Stimulated activated naive CD4-positive, alpha-beta T cell treated with Interleukin-2 at 50 U/mL for 16 hours (primary cell): Measurements from ENCODE around the gene ASB13.
"Not testable (repeated sequence)": the region's sequence is repeated elsewhere in the genome, so short reads cannot be mapped to it uniquely, and the experiment has no call there.

Source experiments
- DNase-seq: peaks from one replicate; lab custom pipeline; 2025; lab: John Stamatoyannopoulos, UW

The ASB13 gene

GRCh38 chr10:5623081-5623748 is 43.2 kb downstream of the ASB13 start:
- peak; percentile 71 for DNase-seq

- no peak for DNase-seq
Observed at GRCh38 chr10:5622186-5622960, 44.0 kb downstream of the ASB13 start.

DNA sequence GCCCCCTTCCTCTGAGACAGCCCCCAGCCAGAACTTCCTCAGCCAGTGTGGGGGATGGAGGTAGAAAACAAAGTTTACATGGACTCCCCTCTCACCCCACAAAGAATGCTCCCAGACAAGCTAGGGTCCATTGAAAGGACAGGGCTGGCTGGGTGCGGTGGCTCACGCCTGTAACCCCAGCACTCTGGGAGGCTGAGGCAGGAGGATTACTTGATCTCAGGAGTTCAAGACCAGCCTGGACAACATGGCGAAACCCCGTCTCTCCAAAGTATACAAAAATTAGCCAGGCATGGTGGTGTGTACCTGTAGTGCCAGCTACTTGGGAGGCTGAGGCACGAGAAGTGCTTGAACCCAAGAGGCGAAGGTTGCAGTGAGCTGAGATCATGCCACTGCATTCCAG is 45.0 kb downstream of the ASB13 start:
- DNase-seq, result not testable (repeated sequence)

DNA sequence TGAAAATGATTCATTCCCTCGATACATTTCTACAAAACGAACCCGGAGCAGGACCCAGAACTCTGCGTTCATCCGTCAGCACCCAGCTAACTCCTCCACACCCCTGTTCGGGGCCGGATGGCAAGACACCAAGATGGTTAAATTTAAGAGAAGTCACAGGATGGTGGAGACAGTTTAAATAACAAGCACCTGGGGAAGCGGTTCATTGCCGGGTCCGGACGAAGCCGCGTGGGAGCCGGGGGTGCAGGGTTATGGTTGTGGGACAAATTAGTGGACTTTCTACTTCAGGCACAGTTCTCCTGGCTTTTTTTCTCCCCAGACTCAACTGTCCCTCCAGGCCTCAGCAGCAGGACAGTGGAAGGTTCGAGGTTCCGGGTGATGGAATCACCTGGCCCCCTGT is 45.4 kb downstream of the ASB13 start:
- no peak for DNase-seq

GRCh38 chr10:5620223-5620721 is 46.1 kb downstream of the ASB13 start:
- no peak for DNase-seq

- DNase-seq, result no peak
Observed at GRCh38 chr10:5619362-5620211, 46.8 kb downstream of the ASB13 start.

GRCh38 chr10:5618829-5619228 is 47.6 kb downstream of the ASB13 start:
- DNase-seq, result no peak

GRCh38 chr10:5618042-5618441 is 48.4 kb downstream of the ASB13 start:
- no peak for DNase-seq

DNA sequence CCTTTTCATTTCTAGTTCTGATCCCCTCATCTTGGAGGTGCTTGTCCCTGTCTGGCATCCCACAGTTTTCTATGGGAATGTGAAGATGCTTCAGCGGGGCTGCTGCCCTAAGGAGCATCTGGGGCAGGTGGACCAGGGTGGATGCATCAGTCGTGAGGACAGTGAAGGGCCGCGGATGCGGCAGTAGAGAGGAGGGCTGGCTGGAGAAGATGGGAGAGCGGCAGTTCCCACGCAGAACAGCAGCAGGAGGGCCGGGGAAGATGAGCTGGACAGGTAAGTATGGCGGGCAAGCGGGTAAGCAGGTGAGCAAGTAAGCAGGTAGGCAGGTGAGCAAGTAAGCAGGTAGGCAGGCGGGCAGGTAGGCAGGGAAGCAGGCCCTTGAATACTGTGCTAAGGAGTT is 48.9 kb downstream of the ASB13 start:
- DNase-seq, result no peak

DNA sequence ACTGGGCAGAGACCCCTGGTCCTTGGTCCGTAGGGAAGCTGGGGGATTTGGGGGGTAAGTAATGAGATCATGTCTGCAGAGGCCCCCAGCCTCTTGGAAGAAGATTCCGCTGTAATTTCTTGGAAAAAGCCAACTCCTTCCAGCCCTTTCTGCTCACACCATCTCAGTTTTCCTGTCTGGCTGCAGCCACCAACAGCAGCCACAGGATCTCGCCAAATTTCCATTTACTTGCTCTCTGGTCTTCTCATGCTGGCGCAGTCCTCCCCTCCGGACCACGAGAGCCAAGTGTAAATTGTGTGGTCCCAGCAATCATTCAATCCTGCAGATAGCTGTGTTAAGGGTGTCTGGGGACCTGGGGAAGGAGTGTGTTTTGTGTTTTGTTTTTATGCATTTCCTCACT is 49.6 kb downstream of the ASB13 start:
- DNase-seq, result no peak

DNA sequence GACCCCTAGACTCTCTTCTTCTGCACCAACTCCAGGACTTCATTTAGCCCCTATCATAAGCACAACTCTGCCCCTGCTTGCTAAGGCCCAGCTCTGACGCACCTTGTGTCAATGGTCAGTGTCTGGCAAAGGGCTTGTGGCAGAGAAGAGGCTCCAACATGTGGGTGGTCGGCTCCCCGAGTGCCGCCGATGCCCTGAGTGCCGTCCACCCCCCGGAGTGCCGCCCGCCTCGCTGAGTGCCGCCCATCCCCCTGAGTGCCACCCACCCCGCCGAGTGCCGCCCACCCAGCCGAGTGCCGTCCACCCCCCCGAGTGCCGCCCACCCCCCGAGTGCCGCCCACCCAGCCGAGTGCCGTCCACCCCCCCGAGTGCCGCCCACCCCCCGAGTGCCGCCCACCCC is 50.3 kb downstream of the ASB13 start:
- no peak for DNase-seq

DNA sequence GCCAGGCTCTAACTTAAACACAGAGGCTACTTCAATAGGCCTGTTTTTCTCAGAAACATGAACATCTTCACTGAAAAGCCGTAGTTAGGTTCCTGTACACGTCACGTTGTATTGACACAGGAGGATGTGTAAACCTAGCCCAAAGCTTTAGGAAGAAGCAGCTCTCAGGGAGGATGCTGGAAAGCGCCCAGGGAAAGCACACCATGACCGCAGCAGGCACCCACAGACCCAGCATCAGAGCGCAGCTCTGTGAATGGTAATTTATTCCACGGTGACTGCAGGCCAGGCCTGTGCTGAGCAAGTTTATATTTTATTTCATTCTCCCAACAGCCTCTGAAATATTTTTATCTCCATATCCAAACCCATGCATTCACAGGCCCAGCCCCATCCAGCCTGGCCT is 51.1 kb downstream of the ASB13 start:
- DNase-seq, result no peak

- DNase-seq, result no peak
Observed at GRCh38 chr10:5614155-5614721, 52.2 kb downstream of the ASB13 start.

DNA sequence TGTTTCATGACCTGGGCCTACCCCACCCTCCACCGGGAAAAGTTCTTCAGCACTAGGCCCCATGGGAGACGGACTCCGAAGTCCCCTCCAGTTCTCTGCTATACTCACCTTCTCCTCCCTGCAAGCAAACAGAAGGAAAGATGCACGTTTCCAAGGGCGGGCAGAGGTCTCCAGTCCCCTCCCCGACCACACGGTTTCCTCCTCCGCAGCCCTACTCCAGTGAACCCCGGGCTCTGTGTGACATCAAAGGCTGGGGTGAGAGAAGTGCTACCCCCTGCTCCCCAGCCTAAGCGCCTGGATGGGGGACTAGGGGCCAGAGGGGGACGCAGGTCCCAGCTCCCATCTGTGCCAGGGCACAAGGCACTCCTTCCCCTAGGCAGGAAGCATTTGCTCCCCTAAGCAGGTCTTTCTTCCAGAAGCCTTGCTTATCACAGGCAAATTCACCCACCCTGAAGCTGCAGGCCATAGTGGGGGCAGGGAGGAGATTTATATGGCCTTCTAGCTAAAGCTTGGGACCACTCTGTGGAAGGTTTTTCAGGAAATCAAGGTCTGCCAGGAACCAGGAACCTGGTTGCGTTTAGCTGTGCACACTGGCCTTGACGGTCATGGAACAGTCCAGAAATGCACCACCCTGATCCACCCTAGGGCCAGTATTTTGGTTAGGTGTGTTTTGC is 52.8 kb downstream of the ASB13 start:
- DNase-seq, result no peak

- DNase-seq, result no peak
Observed at GRCh38 chr10:5611899-5612680, 54.3 kb downstream of the ASB13 start.

DNA sequence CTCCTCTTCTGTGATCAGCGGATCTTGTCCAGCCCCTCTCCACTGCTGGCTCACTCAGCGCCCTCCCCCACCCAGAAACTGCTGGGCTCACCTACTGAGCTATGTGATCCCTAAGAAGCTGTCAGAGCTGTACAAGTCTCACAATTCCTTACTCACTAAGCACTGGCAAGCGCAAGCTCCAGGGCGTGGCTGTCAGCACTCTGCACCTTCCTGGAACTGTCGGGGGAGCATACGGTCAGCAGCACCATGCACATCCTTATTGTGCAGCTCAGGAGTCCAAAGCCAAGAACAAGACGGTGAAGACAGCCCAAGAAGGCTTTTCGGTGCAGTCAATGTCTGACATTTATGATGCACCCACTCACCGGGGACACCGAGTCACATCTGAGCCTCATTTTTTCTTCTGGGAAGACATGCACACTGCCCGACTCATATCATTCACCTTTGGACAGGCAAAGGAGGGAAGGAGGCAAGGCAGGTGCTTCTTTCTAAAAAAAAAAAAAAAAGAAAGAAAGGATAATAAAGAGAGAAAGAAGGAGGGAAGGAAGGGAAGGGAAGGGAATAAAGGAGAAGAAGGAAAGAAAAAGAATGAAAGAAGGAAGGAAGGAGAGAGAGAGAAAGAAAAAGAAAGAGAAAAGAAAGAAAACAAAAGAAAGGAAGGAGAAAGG is 56.3 kb downstream of the ASB13 start:
- no peak for DNase-seq

GRCh38 chr10:5608608-5609220 is 57.7 kb downstream of the ASB13 start:
- DNase-seq, result no peak

GRCh38 chr10:5607594-5607993 is 58.8 kb downstream of the ASB13 start:
- DNase-seq, result no peak

- DNase-seq, result no peak
Observed at GRCh38 chr10:5606864-5607263, 59.5 kb downstream of the ASB13 start.

GRCh38 chr10:5606321-5606720 is 60.1 kb downstream of the ASB13 start:
- DNase-seq, result no peak
